HG03097 (cell line): ENCODE measurements around the gene PARP2.

ENCODE experiments used
- ATAC-seq: cut with Tn5 transposase; IDR thresholded peaks from one replicate; pipeline ENCODE4 v1.9.1; 2021; ENCODE audit not compliant: unreplicated experiment, low FRiP score

The PARP2 gene

DNA sequence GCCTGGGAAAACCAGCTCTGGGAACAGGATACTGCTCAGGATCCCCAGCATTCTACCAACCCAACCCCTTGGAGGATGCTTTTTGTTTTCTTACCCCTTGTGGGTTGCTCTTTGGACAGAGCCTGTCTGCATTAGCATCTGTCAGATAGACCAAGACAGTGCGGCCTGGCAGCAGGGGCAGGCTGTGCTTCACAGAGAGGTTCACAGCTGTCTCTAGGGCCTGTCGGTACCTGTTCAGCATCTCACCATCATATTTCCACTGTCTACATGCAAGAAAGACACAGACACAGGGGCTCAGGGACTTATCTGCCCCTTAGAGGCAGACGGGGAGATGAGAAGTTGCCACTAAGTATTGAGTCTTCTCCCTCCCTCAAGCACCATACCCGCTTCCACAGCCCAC, 48.1 kb downstream of the PARP2 start:
- no peak for ATAC-seq

DNA sequence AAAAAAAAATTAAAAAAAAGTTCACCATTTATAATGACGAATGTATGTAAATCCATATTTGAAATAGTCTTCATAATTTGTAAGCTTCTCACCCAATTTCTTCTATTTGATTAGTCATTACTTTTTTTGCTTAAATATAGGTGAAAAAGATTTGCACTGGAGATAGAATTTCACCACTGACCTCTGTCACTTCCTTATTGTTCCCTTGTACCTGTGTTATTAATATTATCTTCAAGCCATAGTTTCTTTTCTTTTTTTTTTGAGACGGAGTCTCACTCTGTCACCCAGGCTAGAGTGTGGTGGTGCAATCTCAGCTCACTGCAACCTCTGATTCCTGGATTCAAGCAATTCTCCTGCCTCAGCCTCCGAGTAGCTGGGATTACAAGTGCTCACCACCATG, 54.1 kb downstream of the PARP2 start:
- no peak for ATAC-seq

GRCh38 chr14:20400589-20400964, 57.1 kb downstream of the PARP2 start:
- no peak for ATAC-seq

GRCh38 chr14:20400965-20401593, 57.6 kb downstream of the PARP2 start:
- no peak for ATAC-seq

GRCh38 chr14:20403521-20403920, 60.1 kb downstream of the PARP2 start:
- no peak for ATAC-seq
